Glutamatergic neuron (in vitro differentiated cells): ENCODE data around the gene LOXL4. TPM values are rescaled to one million over a fixed set of nuclear protein-coding genes. Genes with fewer than 3 reads are reported as not detected.

ENCODE experiments used
- DNase-seq: peaks from one replicate; pipeline ENCODE4 v3.0.0; 2022
- H3K27ac Mint-ChIP-seq: one replicate; pipeline ENCODE4 v1.8.0; 2020; ENCODE audit warnings: mild to moderate bottlenecking, mixed read lengths, inconsistent platforms; ENCODE audit not compliant: unreplicated experiment
- H3K27me3 Mint-ChIP-seq: one replicate; pipeline ENCODE4 v1.8.0; 2020; ENCODE audit warnings: mild to moderate bottlenecking, moderate library complexity, mixed read lengths, inconsistent platforms; ENCODE audit not compliant: unreplicated experiment
- H3K36me3 Mint-ChIP-seq: one replicate; pipeline ENCODE4 v1.8.0; 2020; ENCODE audit warnings: mild to moderate bottlenecking, mixed read lengths, inconsistent platforms; ENCODE audit not compliant: unreplicated experiment
- H3K4me1 Mint-ChIP-seq: one replicate; pipeline ENCODE4 v1.8.0; 2020; ENCODE audit warnings: mild to moderate bottlenecking, low read depth, mixed read lengths, inconsistent platforms; ENCODE audit not compliant: unreplicated experiment
- H3K4me3 Mint-ChIP-seq: one replicate; pipeline ENCODE4 v1.8.0; 2020; ENCODE audit warnings: mild to moderate bottlenecking, mixed read lengths, inconsistent platforms; ENCODE audit not compliant: unreplicated experiment
- H3K9me3 Mint-ChIP-seq: one replicate; pipeline ENCODE4 v1.8.0; 2020; ENCODE audit warnings: mild to moderate bottlenecking, moderate library complexity, mixed read lengths, inconsistent platforms; ENCODE audit not compliant: unreplicated experiment
- CTCF ChIP-seq: fragments of 200-600 bp; sonication (generic); IDR thresholded peaks from one replicate; pipeline ENCODE4 v1.5.0; 2021; ENCODE audit not compliant: partially characterized antibody, unreplicated experiment
- long read RNA-seq: library from polyadenylated mRNA; unstranded; transcript quantifications from one replicate; pipeline ENCODE4 v2.0.0, GENCODE V29; 2020; ENCODE audit not compliant: unreplicated experiment
- total RNA-seq: library from RNA; stranded (reverse); fragmentation: NEBNext Ultra II Directional; extraction: Animal tissue kit (Norgen Biotek cat#: 25700); gene quantifications from one replicate; pipeline ENCODE4 v1.2.1, GENCODE V29; 2021; ENCODE audit not compliant: unreplicated experiment

LOXL4 gene
- total RNA-seq, result 6.1 TPM
- long read RNA-seq, partial matches to known transcripts, result 0 of 3 reads
- long read RNA-seq, other reads (novel, unspliced or antisense), result 2 of 3 reads

- peak; percentile 75 for DNase-seq
- Mint-ChIP-seq H3K4me3 (peak within 1 kb of the TSS; percentile 69), H3K27me3 (peaks cover 21% of the 10 kb centered on the region), H3K27ac (peak within 1 kb of the TSS; percentile 96), H3K36me3 (no peaks in the 10 kb centered on the region), H3K9me3 (peaks cover 20% of the 10 kb centered on the region), H3K4me1 (peaks cover 44% of the 10 kb centered on the region)
- no peak for TF ChIP-seq CTCF
Observed at GRCh38 chr10:98267894-98268693, at the start of gene LOXL4. LOXL4 (minus strand) TSS chr10:98268194; CDS start chr10:98263019, 5,175 bp downstream.

GRCh38 chr10:98316661-98317060, 48.7 kb upstream of the LOXL4 start:
- Mint-ChIP-seq H3K4me3 (no peak overlapping the region), H3K9me3 (peaks cover 5% of the 10 kb centered on the region), H3K27me3 (peaks cover 5% of the 10 kb centered on the region), H3K36me3 (no peaks in the 10 kb centered on the region), H3K4me1 (peaks cover 29% of the 10 kb centered on the region), H3K27ac (no peak overlapping the region)
- no peak for TF ChIP-seq CTCF
- DNase-seq, result no peak

- no peak overlapping the region for H3K4me3 Mint-ChIP-seq
- TF ChIP-seq CTCF, result no peak
- H3K27ac Mint-ChIP-seq, result no peak overlapping the region
- H3K27me3 Mint-ChIP-seq, result peaks cover 3% of the 10 kb centered on the region
- peaks cover 24% of the 10 kb centered on the region for H3K4me1 Mint-ChIP-seq
- H3K36me3 Mint-ChIP-seq, result no peaks in the 10 kb centered on the region
- no peak for DNase-seq
- peaks cover 5% of the 10 kb centered on the region for H3K9me3 Mint-ChIP-seq
Observed at GRCh38 chr10:98316170-98316569, 48.2 kb upstream of the LOXL4 start.

GRCh38 chr10:98314532-98315284, 46.7 kb upstream of the LOXL4 start:
- no peaks in the 10 kb centered on the region for H3K36me3 Mint-ChIP-seq
- no peak for TF ChIP-seq CTCF

More at GRCh38 chr10:98314532-98315284, 46.7 kb upstream of the LOXL4 start:
- Mint-ChIP-seq H3K9me3 (peaks cover 2% of the 10 kb centered on the region), H3K4me1 (peaks cover 15% of the 10 kb centered on the region), H3K4me3 (no peak overlapping the region), H3K27ac (no peak overlapping the region), H3K27me3 (peaks cover 3% of the 10 kb centered on the region)
- no peak for DNase-seq
